Measurements from ENCODE around the gene SHC4.

GRCh38 chr15:48987142-48987541 lies 23.4 kb upstream of the SHC4 start:
- TF ChIP-seq CTCF (IDR thresholded peaks at IDR 0.05; ENCODE audit: low read depth, low read length) = no peak
- no peak for TF ChIP-seq MYC (IDR thresholded peaks at IDR 0.05; ENCODE audit: low read depth, low read length)
